Upper lobe of right lung (tissue), 1 donor: ENCODE measurements around the gene ISG15. TPM values are rescaled to one million over a fixed set of nuclear protein-coding genes. Genes with fewer than 3 reads are reported as not detected.

Experiments used
- ATAC-seq: fragments of 200-7000 bp; cut with Tn5 transposase; one replicate; pipeline ENCODE4 v1.9.1; 2020; ENCODE audit warnings: mild to moderate bottlenecking, moderate library complexity
- DNase-seq: peaks from one replicate; pipeline ENCODE4 v3.0.0-alpha.2; 2020
- H3K27ac ChIP-seq: fragments of 200-600 bp; one replicate; pipeline ENCODE4 v1.8.0; 2022
- H3K27me3 ChIP-seq: fragments of 200-600 bp; one replicate; pipeline ENCODE4 v1.8.0; 2022; ENCODE audit warnings: mild to moderate bottlenecking
- H3K36me3 ChIP-seq: fragments of 200-600 bp; one replicate; pipeline ENCODE4 v1.8.0; 2022
- H3K4me1 ChIP-seq: fragments of 200-600 bp; one replicate; pipeline ENCODE4 v1.8.0; 2022
- H3K4me3 ChIP-seq: fragments of 200-600 bp; one replicate; pipeline ENCODE4 v1.8.0; 2022; ENCODE audit warnings: mild to moderate bottlenecking
- H3K9me3 ChIP-seq: fragments of 200-600 bp; one replicate; pipeline ENCODE4 v1.8.0; 2022
- CTCF ChIP-seq: fragments of 200-600 bp; IDR thresholded peaks from one replicate; pipeline ENCODE4 v1.8.0; 2022; ENCODE audit warnings: antibody characterized with exemption
- intact Hi-C: fragments of 100-400 bp; cut with DNase I; formaldehyde crosslinking; loops from one replicate; pipeline ENCODE4 v1.11.0; 2022
- total RNA-seq: library from RNA; stranded (reverse); fragmentation: NEBNext Ultra II Directional; extraction: Animal tissue kit (Norgen Biotek cat#: 25700); gene quantifications from one replicate; pipeline ENCODE4 v1.2.1, GENCODE V29; 2021
- donor health status: DM: no; HTN: yes; CAD: no; lungs with severe emphysema.

Gene ISG15
- total RNA-seq, 1 donor from 2014 or later: 93.6 TPM

GRCh38 chr1:1047407-1047806 is 34.1 kb downstream of the ISG15 start:
- H3K4me3 ChIP-seq: no peak overlapping the region
- DNase-seq (no peak), ATAC-seq (no peak)
- H3K27ac ChIP-seq: no peak overlapping the region
- H3K9me3 ChIP-seq: no peaks in the 10 kb centered on the region
- intact Hi-C loops: no loop called here
- H3K27me3 ChIP-seq: no peaks in the 10 kb centered on the region
- H3K36me3 ChIP-seq: peaks cover 17% of the 10 kb centered on the region
- no peak for TF ChIP-seq CTCF
- H3K4me1 ChIP-seq: no peaks in the 10 kb centered on the region

- peaks cover 17% of the 10 kb centered on the region for H3K36me3 ChIP-seq
- no peak for ATAC-seq
These were observed 34.7 kb downstream of the ISG15 start for GRCh38 chr1:1047963-1048362.

GRCh38 chr1:1048765-1049164 is 35.5 kb downstream of the ISG15 start:
- H3K4me1 ChIP-seq: no peaks in the 10 kb centered on the region
- H3K27ac ChIP-seq: no peak overlapping the region
- H3K4me3 ChIP-seq: no peak overlapping the region
- H3K9me3 ChIP-seq: no peaks in the 10 kb centered on the region
- no peaks in the 10 kb centered on the region for H3K27me3 ChIP-seq
- peaks cover 17% of the 10 kb centered on the region for H3K36me3 ChIP-seq
- no peak for TF ChIP-seq CTCF
- DNase-seq (no peak), ATAC-seq (no peak)
- intact Hi-C loops: no loop called here

More at GRCh38 chr1:1047963-1048362, 34.7 kb downstream of the ISG15 start:
- intact Hi-C loops: no loop called here
- DNase-seq: no peak
- H3K4me1 ChIP-seq: no peaks in the 10 kb centered on the region
- TF ChIP-seq CTCF: no peak
- H3K27ac ChIP-seq: no peak overlapping the region
- no peak overlapping the region for H3K4me3 ChIP-seq
- no peaks in the 10 kb centered on the region for H3K9me3 ChIP-seq
- no peaks in the 10 kb centered on the region for H3K27me3 ChIP-seq

DNA sequence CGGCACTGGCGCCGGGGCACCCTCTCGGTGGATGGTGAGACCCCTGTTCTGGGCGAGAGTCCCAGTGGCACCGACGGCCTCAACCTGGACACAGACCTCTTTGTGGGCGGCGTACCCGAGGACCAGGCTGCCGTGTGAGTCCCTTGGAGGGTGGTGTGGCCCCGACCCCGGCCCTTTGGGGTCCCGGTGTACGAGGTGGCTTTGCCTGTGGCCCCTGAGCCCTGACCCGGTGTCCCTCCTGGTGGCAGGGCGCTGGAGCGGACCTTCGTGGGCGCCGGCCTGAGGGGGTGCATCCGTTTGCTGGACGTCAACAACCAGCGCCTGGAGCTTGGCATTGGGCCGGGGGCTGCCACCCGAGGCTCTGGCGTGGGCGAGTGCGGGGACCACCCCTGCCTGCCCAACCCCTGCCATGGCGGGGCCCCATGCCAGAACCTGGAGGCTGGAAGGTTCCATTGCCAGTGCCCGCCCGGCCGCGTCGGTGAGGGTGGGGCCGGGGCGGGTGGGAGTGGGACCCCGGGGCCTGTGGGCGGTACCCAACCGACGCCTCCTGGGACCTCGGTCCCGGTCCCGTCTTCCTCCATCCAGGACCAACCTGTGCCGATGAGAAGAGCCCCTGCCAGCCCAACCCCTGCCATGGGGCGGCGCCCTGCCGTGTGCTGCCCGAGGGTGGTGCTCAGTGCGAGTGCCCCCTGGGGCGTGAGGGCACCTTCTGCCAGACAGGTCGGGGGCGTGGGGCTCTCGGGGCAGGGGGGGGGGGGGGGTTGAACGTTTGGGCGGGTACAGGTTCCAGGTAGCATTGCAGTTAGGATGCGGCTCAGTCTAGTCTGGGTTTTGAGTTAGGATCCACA is 36.2 kb downstream of the ISG15 start:
- H3K27me3 ChIP-seq: no peaks in the 10 kb centered on the region
- no peak for DNase-seq
- ATAC-seq: no peak
- H3K4me1 ChIP-seq: no peaks in the 10 kb centered on the region
- no peak overlapping the region for H3K4me3 ChIP-seq
- H3K9me3 ChIP-seq: no peaks in the 10 kb centered on the region
- TF ChIP-seq CTCF: no peak
- peaks cover 17% of the 10 kb centered on the region for H3K36me3 ChIP-seq
- intact Hi-C loops: no loop called here
- H3K27ac ChIP-seq: no peak overlapping the region

- intact Hi-C loops: no loop called here
- Histone ChIP-seq H3K27ac (no peak overlapping the region), H3K27me3 (no peaks in the 10 kb centered on the region), H3K4me3 (no peak overlapping the region), H3K4me1 (no peaks in the 10 kb centered on the region), H3K9me3 (no peaks in the 10 kb centered on the region), H3K36me3 (peaks cover 17% of the 10 kb centered on the region)
- TF ChIP-seq CTCF: no peak
- DNase-seq (no peak), ATAC-seq (no peak)
These were observed 37.3 kb downstream of the ISG15 start for GRCh38 chr1:1050577-1051052.
